SK-N-MC (cell line): ENCODE data around the gene UTP15.

ENCODE experiments used
- EZH2 ChIP-seq: fragments of 200-600 bp; sonication (generic); IDR thresholded peaks from one replicate; pipeline ENCODE4 v1.6.1; 2017; ENCODE audit warnings: antibody characterized with exemption
- FOXP2 ChIP-seq: optimal IDR thresholded peaks from 2 replicates; pipeline ENCODE3; 2011; ENCODE audit warnings: mild to moderate bottlenecking, moderate library complexity; ENCODE audit not compliant: insufficient read depth; ENCODE audit errors: extremely low read length, control extremely low read depth
- POLR2AphosphoS5 ChIP-seq: IDR thresholded peaks from 2 replicates; pipeline ENCODE4 v1.6.1; 2012; ENCODE audit warnings: mild to moderate bottlenecking, low read depth, low read length, borderline replicate concordance

GRCh38 chr5:73558950-73559349 lies 6.6 kb upstream of the UTP15 start:
- TF ChIP-seq EZH2 = no peak
- no peak for TF ChIP-seq POLR2AphosphoS5
- TF ChIP-seq FOXP2 = no peak
